SK-N-SH treated with all-trans-retinoic acid at 6 μM for 48 hours (cell line): ENCODE measurements around the gene GPR171.

Experiments used
- ESRRG ChIP-seq: fragments of 250-450 bp; sonication (Bioruptor Pico); IDR thresholded peaks from 2 replicates; pipeline ENCODE4 v1.6.1; 2021; ENCODE audit warnings: mild to moderate bottlenecking
- PPARA ChIP-seq: fragments of 250-450 bp; sonication (Bioruptor Pico); IDR thresholded peaks from 2 replicates; pipeline ENCODE4 v1.5.0; 2020; ENCODE audit warnings: mild to moderate bottlenecking, borderline replicate concordance
- ZFP30 ChIP-seq: fragments of 450-650 bp; formaldehyde crosslinking; IDR thresholded peaks from 2 replicates; pipeline ENCODE4 v1.5.0; 2022; ENCODE audit warnings: mild to moderate bottlenecking, moderate library complexity
- TF ChIP-seq, protein P1 (sequence below): fragments of 250-450 bp; sonication (Bioruptor Pico); IDR thresholded peaks from 2 replicates; pipeline ENCODE4 v1.5.0; 2020; ENCODE audit warnings: mild to moderate bottlenecking, moderate library complexity
- TF ChIP-seq, protein P2 (sequence below): fragments of 250-450 bp; sonication (Bioruptor Pico); IDR thresholded peaks from 2 replicates; pipeline ENCODE4 v1.8.0; 2020; ENCODE audit warnings: mild to moderate bottlenecking, moderate library complexity, borderline replicate concordance

DNA sequence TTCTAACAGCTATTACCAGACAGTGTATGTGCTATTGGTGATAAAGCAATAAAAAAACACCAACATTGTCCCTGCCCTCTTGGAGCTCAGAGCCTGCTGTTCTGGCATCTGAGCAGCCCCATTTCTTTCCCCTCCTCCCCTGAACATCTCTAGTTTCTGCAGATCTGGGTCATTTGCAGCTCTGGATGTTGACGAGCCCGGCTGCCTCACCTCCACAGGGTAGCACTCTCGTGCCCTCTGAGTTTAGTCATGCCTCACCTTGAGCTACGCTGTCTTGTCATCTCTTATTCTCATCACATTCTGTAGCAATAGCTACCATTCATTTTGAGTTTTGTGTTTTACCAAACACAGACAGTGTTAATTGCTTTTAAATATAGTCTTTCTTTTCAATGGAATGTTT, 30.0 kb upstream of the GPR171 start:
- TF ChIP-seq PPARA (CRISPR knock-in tag) = no peak
- TF ChIP-seq ESRRG = no peak
- TF ChIP-seq, protein P1, sequence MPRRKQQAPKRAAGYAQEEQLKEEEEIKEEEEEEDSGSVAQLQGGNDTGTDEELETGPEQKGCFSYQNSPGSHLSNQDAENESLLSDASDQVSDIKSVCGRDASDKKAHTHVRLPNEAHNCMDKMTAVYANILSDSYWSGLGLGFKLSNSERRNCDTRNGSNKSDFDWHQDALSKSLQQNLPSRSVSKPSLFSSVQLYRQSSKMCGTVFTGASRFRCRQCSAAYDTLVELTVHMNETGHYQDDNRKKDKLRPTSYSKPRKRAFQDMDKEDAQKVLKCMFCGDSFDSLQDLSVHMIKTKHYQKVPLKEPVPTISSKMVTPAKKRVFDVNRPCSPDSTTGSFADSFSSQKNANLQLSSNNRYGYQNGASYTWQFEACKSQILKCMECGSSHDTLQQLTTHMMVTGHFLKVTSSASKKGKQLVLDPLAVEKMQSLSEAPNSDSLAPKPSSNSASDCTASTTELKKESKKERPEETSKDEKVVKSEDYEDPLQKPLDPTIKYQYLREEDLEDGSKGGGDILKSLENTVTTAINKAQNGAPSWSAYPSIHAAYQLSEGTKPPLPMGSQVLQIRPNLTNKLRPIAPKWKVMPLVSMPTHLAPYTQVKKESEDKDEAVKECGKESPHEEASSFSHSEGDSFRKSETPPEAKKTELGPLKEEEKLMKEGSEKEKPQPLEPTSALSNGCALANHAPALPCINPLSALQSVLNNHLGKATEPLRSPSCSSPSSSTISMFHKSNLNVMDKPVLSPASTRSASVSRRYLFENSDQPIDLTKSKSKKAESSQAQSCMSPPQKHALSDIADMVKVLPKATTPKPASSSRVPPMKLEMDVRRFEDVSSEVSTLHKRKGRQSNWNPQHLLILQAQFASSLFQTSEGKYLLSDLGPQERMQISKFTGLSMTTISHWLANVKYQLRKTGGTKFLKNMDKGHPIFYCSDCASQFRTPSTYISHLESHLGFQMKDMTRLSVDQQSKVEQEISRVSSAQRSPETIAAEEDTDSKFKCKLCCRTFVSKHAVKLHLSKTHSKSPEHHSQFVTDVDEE = no peak
- TF ChIP-seq ZFP30 (CRISPR knock-in tag) = no peak
- TF ChIP-seq, protein P2, sequence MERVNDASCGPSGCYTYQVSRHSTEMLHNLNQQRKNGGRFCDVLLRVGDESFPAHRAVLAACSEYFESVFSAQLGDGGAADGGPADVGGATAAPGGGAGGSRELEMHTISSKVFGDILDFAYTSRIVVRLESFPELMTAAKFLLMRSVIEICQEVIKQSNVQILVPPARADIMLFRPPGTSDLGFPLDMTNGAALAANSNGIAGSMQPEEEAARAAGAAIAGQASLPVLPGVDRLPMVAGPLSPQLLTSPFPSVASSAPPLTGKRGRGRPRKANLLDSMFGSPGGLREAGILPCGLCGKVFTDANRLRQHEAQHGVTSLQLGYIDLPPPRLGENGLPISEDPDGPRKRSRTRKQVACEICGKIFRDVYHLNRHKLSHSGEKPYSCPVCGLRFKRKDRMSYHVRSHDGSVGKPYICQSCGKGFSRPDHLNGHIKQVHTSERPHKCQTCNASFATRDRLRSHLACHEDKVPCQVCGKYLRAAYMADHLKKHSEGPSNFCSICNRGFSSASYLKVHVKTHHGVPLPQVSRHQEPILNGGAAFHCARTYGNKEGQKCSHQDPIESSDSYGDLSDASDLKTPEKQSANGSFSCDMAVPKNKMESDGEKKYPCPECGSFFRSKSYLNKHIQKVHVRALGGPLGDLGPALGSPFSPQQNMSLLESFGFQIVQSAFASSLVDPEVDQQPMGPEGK (CRISPR knock-in tag) = no peak
